ENCODE data around the gene TMEM106B.
A peak's percentile ranks its signal among the peaks of the same experiment; 100 is the strongest.

Gene TMEM106B

GRCh38 chr7:12228024-12228423 lies 16.9 kb downstream of the TMEM106B start:
- no peak for DNase-seq (ENCODE audit: low spot score)

GRCh38 chr7:12229046-12229445 lies 18.0 kb downstream of the TMEM106B start:
- DNase-seq (ENCODE audit: low spot score) = no peak

- DNase-seq (ENCODE audit: low spot score) = no peak
Observed at GRCh38 chr7:12231097-12231496, 20.0 kb downstream of the TMEM106B start.

- no peak for DNase-seq (ENCODE audit: low spot score)
Observed at GRCh38 chr7:12233175-12233574, 22.1 kb downstream of the TMEM106B start.

- DNase-seq (ENCODE audit: low spot score) = no peak
Observed at GRCh38 chr7:12234334-12234865, 23.3 kb downstream of the TMEM106B start.

GRCh38 chr7:12235970-12236369 lies 24.9 kb downstream of the TMEM106B start:
- DNase-seq (ENCODE audit: low spot score) = no peak

- DNase-seq (ENCODE audit: low spot score) = no peak
Observed at GRCh38 chr7:12237007-12237406, 25.9 kb downstream of the TMEM106B start.

- no peak for DNase-seq (ENCODE audit: low spot score)
Observed at GRCh38 chr7:12239806-12240205, 28.7 kb downstream of the TMEM106B start.

GRCh38 chr7:12244129-12244528 lies 33.0 kb downstream of the TMEM106B start:
- DNase-seq (ENCODE audit: low spot score) = peak; percentile 4

GRCh38 chr7:12244694-12245093 lies 33.6 kb downstream of the TMEM106B start:
- no peak for DNase-seq (ENCODE audit: low spot score)

- DNase-seq (ENCODE audit: low spot score) = no peak
Observed at GRCh38 chr7:12249706-12250105, 38.6 kb downstream of the TMEM106B start.

GRCh38 chr7:12250232-12250631 lies 39.1 kb downstream of the TMEM106B start:
- DNase-seq (ENCODE audit: low spot score) = no peak

- DNase-seq (ENCODE audit: low spot score) = no peak
Observed at GRCh38 chr7:12256090-12256489, 45.0 kb downstream of the TMEM106B start.

GRCh38 chr7:12257582-12257981 lies 46.5 kb downstream of the TMEM106B start:
- peak; percentile 0 for DNase-seq (ENCODE audit: low spot score)

GRCh38 chr7:12258074-12258473 lies 47.0 kb downstream of the TMEM106B start:
- DNase-seq (ENCODE audit: low spot score) = no peak

GRCh38 chr7:12267542-12267941 lies 56.4 kb downstream of the TMEM106B start:
- no peak for DNase-seq (ENCODE audit: low spot score)

GRCh38 chr7:12269100-12269895 lies 58.2 kb downstream of the TMEM106B start:
- DNase-seq (ENCODE audit: low spot score) = no peak

- no peak for DNase-seq (ENCODE audit: low spot score)
Observed at GRCh38 chr7:12281038-12281437, 69.9 kb downstream of the TMEM106B start.

GRCh38 chr7:12287901-12288300 lies 76.8 kb downstream of the TMEM106B start:
- no peak for DNase-seq (ENCODE audit: low spot score)

- DNase-seq (ENCODE audit: low spot score) = no peak
Observed at GRCh38 chr7:12289996-12290395, 78.9 kb downstream of the TMEM106B start.

- DNase-seq (ENCODE audit: low spot score) = no peak
Observed at GRCh38 chr7:12290761-12291160, 79.7 kb downstream of the TMEM106B start.

- DNase-seq (ENCODE audit: low spot score) = no peak
Observed at GRCh38 chr7:12291870-12292269, 80.8 kb downstream of the TMEM106B start.
